KMS-11 (cell line): Measurements from ENCODE around the gene MPPED1.

ENCODE experiments used
- H2AFZ ChIP-seq: fragments of 200-600 bp; sonication (generic); 2 replicates; pipeline ENCODE4 v1.6.1; 2016; ENCODE audit warnings: antibody characterized with exemption, mixed run types, low read depth
- H3K27ac ChIP-seq: fragments of 200-600 bp; sonication (generic); 2 replicates; pipeline ENCODE4 v1.6.1; 2016; ENCODE audit warnings: mild to moderate bottlenecking, mixed run types
- H3K27me3 ChIP-seq: fragments of 200-600 bp; sonication (generic); 2 replicates; pipeline ENCODE4 v1.6.1; 2017; ENCODE audit warnings: mild to moderate bottlenecking, low read depth, mixed run types, moderate library complexity; ENCODE audit not compliant: insufficient read depth
- H3K36me3 ChIP-seq: fragments of 200-600 bp; sonication (generic); 2 replicates; pipeline ENCODE4 v1.6.1; 2017; ENCODE audit warnings: mild to moderate bottlenecking, mixed run types; ENCODE audit not compliant: insufficient read depth
- H3K4me1 ChIP-seq: fragments of 200-600 bp; sonication (generic); 2 replicates; pipeline ENCODE4 v1.6.1; 2016; ENCODE audit warnings: mild to moderate bottlenecking, low read depth, mixed run types; ENCODE audit not compliant: poor library complexity, severe bottlenecking
- H3K4me2 ChIP-seq: fragments of 200-600 bp; sonication (generic); 2 replicates; pipeline ENCODE4 v1.7.0; 2016; ENCODE audit warnings: mild to moderate bottlenecking, mixed run types
- H3K4me3 ChIP-seq: fragments of 200-600 bp; sonication (generic); IDR thresholded peaks from 2 replicates; pipeline ENCODE4 v1.6.1; 2017; ENCODE audit warnings: low read depth, low read length, mixed read lengths; ENCODE audit not compliant: insufficient read depth
- H3K79me2 ChIP-seq: fragments of 200-600 bp; sonication (generic); 2 replicates; pipeline ENCODE4 v1.6.1; 2016; ENCODE audit warnings: low read depth, mixed run types; ENCODE audit not compliant: insufficient read depth
- H3K9ac ChIP-seq: fragments of 200-600 bp; sonication (generic); 2 replicates; pipeline ENCODE4 v1.6.1; 2016; ENCODE audit warnings: mild to moderate bottlenecking, mixed run types
- H4K20me1 ChIP-seq: fragments of 200-600 bp; sonication (generic); 2 replicates; pipeline ENCODE4 v1.6.1; 2016; ENCODE audit warnings: mild to moderate bottlenecking, mixed run types; ENCODE audit not compliant: insufficient read depth
- TF ChIP-seq, protein P1 (sequence below): fragments of 200-600 bp; sonication (generic); conservative IDR thresholded peaks from 2 replicates; pipeline ENCODE4 v1.6.1; 2017; ENCODE audit warnings: low read depth, mild to moderate bottlenecking, antibody characterized with exemption, low read length, moderate library complexity, mixed read lengths

The MPPED1 gene

DNA sequence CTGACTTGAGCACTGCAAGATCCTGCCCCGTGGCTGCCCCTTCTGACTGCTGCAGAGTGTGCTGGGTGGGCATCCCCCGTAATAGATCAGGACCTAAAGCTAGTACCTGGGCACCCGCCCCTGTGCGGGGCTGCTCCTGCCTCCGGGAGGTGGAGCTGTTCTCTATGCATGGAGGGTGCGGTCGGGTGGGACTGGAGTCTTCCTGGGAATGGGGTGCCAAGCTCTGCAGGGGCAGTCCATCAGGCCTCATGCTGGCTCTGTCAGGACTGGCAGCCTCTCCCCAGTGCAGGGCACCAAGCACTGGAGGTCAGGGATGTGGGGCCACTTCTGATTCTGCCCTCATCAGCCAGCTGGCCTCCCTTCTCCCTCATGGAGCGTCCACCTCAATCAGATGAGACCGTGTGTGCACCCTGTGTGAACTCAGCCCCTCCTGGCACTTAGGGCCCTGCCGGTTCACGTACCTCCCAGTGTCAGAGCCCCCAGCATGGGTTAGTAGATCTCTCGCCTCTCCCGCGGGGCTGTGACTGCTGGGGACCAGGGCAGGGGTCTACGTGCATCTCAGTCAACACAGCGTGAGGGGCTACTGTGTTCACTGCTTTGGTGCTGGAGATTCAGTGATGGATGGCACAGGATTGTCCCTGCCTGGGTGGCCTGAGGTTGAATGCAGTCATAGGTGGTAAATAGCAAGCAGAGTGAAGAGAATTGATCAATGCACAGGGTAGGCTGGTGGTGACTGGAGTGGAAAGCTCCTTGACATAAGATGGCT, 30.8 kb downstream of the MPPED1 start:
- H3K27me3 ChIP-seq = peaks cover 29% of the 10 kb centered on the region; the same call in 1 of the 2 replicates
- H3K4me2 ChIP-seq = no peak overlapping the region
- TF ChIP-seq, protein P1, sequence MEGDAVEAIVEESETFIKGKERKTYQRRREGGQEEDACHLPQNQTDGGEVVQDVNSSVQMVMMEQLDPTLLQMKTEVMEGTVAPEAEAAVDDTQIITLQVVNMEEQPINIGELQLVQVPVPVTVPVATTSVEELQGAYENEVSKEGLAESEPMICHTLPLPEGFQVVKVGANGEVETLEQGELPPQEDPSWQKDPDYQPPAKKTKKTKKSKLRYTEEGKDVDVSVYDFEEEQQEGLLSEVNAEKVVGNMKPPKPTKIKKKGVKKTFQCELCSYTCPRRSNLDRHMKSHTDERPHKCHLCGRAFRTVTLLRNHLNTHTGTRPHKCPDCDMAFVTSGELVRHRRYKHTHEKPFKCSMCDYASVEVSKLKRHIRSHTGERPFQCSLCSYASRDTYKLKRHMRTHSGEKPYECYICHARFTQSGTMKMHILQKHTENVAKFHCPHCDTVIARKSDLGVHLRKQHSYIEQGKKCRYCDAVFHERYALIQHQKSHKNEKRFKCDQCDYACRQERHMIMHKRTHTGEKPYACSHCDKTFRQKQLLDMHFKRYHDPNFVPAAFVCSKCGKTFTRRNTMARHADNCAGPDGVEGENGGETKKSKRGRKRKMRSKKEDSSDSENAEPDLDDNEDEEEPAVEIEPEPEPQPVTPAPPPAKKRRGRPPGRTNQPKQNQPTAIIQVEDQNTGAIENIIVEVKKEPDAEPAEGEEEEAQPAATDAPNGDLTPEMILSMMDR = no peak
- H3K4me3 ChIP-seq = no peak overlapping the region
- H4K20me1 ChIP-seq = no peaks in the 10 kb centered on the region
- no peak overlapping the region for H3K27ac ChIP-seq
- H3K79me2 ChIP-seq = no peaks in the 10 kb centered on the region
- no peaks in the 10 kb centered on the region for H3K4me1 ChIP-seq
- H3K36me3 ChIP-seq = no peaks in the 10 kb centered on the region
- no peak overlapping the region for H2AFZ ChIP-seq
- H3K9ac ChIP-seq = no peak overlapping the region

DNA sequence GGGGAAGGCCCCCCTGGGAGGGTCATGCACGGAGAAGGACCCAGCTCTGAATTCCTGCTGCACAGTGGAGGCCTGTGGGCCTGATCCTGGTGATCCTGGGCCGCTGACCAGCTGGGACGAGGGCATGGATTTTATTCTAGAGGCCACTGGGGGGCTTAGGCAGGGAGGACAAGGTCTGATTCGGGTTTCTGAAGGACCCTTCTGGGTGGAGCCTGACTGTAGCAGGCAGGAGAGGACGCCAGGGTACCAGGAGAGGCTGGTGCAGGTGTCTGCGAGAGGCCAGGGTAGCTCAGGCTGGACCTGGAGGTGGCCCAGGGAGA, 31.3 kb downstream of the MPPED1 start:
- TF ChIP-seq, protein P1 = no peak
- Histone ChIP-seq H3K4me3 (no peak overlapping the region), H3K9ac (no peak overlapping the region), H4K20me1 (no peaks in the 10 kb centered on the region), H3K36me3 (no peaks in the 10 kb centered on the region), H3K27me3 (peaks cover 24% of the 10 kb centered on the region; the same call in 1 of the 2 replicates), H3K79me2 (no peaks in the 10 kb centered on the region), H2AFZ (no peak overlapping the region), H3K4me2 (no peak overlapping the region), H3K27ac (no peak overlapping the region), H3K4me1 (no peaks in the 10 kb centered on the region)

DNA sequence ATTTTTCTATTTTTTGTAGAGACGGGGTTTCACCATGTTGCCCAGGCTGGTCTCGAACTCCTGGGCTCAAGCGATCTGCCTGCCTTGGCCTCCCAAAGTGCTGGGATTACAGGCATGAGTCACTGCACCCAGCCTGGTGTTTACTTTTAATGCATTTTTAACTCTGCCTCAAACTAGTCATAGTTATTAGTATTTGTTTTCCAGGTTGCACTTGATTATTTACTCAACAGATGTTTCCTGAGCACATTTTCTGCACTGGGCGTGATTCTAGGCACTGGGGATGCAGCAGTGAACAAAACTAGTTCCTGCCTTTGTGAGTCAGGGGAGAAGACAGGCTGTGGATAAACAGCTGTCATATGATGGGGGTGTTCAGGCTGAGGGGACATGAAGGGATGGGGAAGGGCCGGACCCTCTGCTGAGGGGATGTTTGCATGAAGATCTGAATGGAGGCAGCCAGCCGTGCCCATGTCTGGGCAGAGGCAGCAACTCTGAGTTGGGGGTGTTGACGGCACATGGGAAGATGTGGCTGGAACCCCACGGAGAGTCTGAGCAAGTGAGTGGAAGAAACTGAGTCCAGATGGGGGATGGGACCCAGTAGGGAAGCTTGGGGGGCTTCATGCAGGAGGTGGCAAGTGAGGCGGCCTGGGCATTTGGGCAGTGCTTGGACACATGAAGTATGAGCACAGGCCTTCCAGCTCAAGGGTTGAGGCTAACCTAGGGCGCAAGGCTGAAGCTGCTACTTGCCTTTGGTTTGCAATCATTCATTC, 34.4 kb downstream of the MPPED1 start:
- TF ChIP-seq, protein P1 = no peak
- Histone ChIP-seq H3K4me2 (no peak overlapping the region), H3K27me3 (peaks cover 16% of the 10 kb centered on the region; the same call in 1 of the 2 replicates), H3K36me3 (no peaks in the 10 kb centered on the region), H4K20me1 (no peaks in the 10 kb centered on the region), H3K27ac (no peak overlapping the region), H3K79me2 (no peaks in the 10 kb centered on the region), H3K9ac (no peak overlapping the region), H3K4me3 (no peak overlapping the region), H3K4me1 (no peaks in the 10 kb centered on the region), H2AFZ (no peak overlapping the region)

DNA sequence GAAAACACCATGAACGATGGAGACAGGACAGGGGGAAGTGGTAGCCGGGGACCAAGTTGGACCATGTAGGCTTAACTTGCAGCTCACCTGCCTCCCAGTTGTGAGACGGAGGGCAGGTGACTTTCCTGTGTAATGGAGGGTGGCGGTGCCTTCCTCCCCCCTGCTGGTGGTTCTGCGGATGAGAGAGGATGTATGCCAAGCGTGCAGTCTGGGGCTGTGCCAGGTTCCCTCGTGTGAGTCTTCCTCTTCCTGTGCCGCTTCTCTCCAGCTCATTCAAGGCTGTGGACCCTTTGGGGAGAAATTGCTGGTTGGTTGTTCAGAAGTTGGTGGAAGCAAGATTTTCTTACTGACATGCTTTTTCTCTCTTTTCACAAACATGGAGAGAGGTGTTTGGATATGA, 35.1 kb downstream of the MPPED1 start:
- no peak overlapping the region for H3K4me3 ChIP-seq
- peaks cover 14% of the 10 kb centered on the region; the same call in 1 of the 2 replicates for H3K27me3 ChIP-seq
- no peaks in the 10 kb centered on the region for H3K36me3 ChIP-seq
- no peak overlapping the region for H3K4me2 ChIP-seq
- H4K20me1 ChIP-seq = no peaks in the 10 kb centered on the region
- no peak overlapping the region for H3K9ac ChIP-seq
- no peak overlapping the region for H2AFZ ChIP-seq
- no peaks in the 10 kb centered on the region for H3K79me2 ChIP-seq
- TF ChIP-seq, protein P1 = no peak
- no peak overlapping the region for H3K27ac ChIP-seq
- no peaks in the 10 kb centered on the region for H3K4me1 ChIP-seq
